AG09309 (cell line): ENCODE measurements around the gene COX20.

ENCODE experiments used
- DNase-seq: peaks from one replicate; pipeline ENCODE4 v3.0.0-alpha.2; 2010; ENCODE audit warnings: low read depth
- H3K4me3 ChIP-seq: 2 replicates; pipeline ENCODE4 v1.5.1; 2011; ENCODE audit warnings: mild to moderate bottlenecking, low read depth, low read length, moderate library complexity; ENCODE audit not compliant: control insufficient read depth
- CTCF ChIP-seq: IDR thresholded peaks from 2 replicates; pipeline ENCODE4 v1.5.1; 2011; ENCODE audit warnings: mild to moderate bottlenecking, low read depth, low read length, inconsistent platforms; ENCODE audit not compliant: insufficient read depth, control insufficient read depth; ENCODE audit errors: missing control alignments

The COX20 gene

GRCh38 chr1:244804841-244805240, 30.6 kb upstream of the COX20 start:
- DNase-seq = no peak
- H3K4me3 ChIP-seq = no peak overlapping the region
- no peak for TF ChIP-seq CTCF

GRCh38 chr1:244807138-244807537, 28.3 kb upstream of the COX20 start:
- TF ChIP-seq CTCF = no peak
- no peak for DNase-seq
- H3K4me3 ChIP-seq = no peak overlapping the region

GRCh38 chr1:244810221-244810620, 25.2 kb upstream of the COX20 start:
- TF ChIP-seq CTCF = no peak
- H3K4me3 ChIP-seq = no peak overlapping the region
- DNase-seq = no peak

GRCh38 chr1:244813327-244813726, 22.1 kb upstream of the COX20 start:
- H3K4me3 ChIP-seq = no peak overlapping the region
- DNase-seq = no peak
- TF ChIP-seq CTCF = no peak

- H3K4me3 ChIP-seq = no peak overlapping the region
- TF ChIP-seq CTCF = no peak
- DNase-seq = no peak
Observed at GRCh38 chr1:244815600-244816099, 19.8 kb upstream of the COX20 start.

GRCh38 chr1:244817415-244817894, 18.0 kb upstream of the COX20 start:
- no peak for TF ChIP-seq CTCF
- H3K4me3 ChIP-seq = no peak overlapping the region
- no peak for DNase-seq

GRCh38 chr1:244820131-244820530, 15.3 kb upstream of the COX20 start:
- H3K4me3 ChIP-seq = no peak overlapping the region
- no peak for TF ChIP-seq CTCF
- DNase-seq = no peak
